HEK293T (cell line): ENCODE measurements around the gene PRXL2A.

Source experiments
- CTCF ChIA-PET: fragments of 350-600 bp; formaldehyde crosslinking; extraction: SDS; loops from one replicate; lab custom pipeline; 2021; ENCODE audit warnings: antibody characterized with exemption, inconsistent platforms; lab: Yijun Ruan, JAX
- POLR2A ChIA-PET: fragments of 350-600 bp; formaldehyde crosslinking; extraction: SDS; loops from one replicate; lab custom pipeline; 2020; ENCODE audit warnings: antibody characterized with exemption, inconsistent platforms; lab: Yijun Ruan, JAX
- DNase-seq: peaks from one replicate; pipeline ENCODE4 v3.0.0; 2012; ENCODE audit warnings: mixed read lengths; ENCODE audit errors: extremely low spot score
- ARNT ChIP-seq: fragments of 450-650 bp; IDR thresholded peaks from 2 replicates; pipeline ENCODE4 v1.6.1; 2017; ENCODE audit warnings: mild to moderate bottlenecking
- BHLHE40 ChIP-seq: fragments of 450-650 bp; IDR thresholded peaks from 2 replicates; pipeline ENCODE4 v1.6.1; 2016; ENCODE audit warnings: mild to moderate bottlenecking, moderate library complexity, borderline replicate concordance
- CTBP1 ChIP-seq: fragments of 450-650 bp; IDR thresholded peaks from 2 replicates; pipeline ENCODE4 v1.6.1; 2016; ENCODE audit warnings: borderline replicate concordance
- ELF4 ChIP-seq: fragments of 450-650 bp; IDR thresholded peaks from 2 replicates; pipeline ENCODE4 v1.6.1; 2017; ENCODE audit warnings: antibody characterized with exemption
- FOXA1 ChIP-seq: fragments of 450-650 bp; IDR thresholded peaks from 2 replicates; pipeline ENCODE4 v1.6.1; 2016; ENCODE audit warnings: mild to moderate bottlenecking
- FOXK2 ChIP-seq: fragments of 450-650 bp; IDR thresholded peaks from 2 replicates; pipeline ENCODE4 v1.6.1; 2016; ENCODE audit warnings: mild to moderate bottlenecking
- FOXM1 ChIP-seq: fragments of 450-650 bp; IDR thresholded peaks from 2 replicates; pipeline ENCODE4 v1.6.1; 2017; ENCODE audit warnings: mild to moderate bottlenecking, borderline replicate concordance
- HDGF ChIP-seq: fragments of 450-650 bp; IDR thresholded peaks from 2 replicates; pipeline ENCODE4 v1.6.1; 2017; ENCODE audit warnings: antibody characterized with exemption, borderline replicate concordance
- L3MBTL2 ChIP-seq: fragments of 450-650 bp; conservative IDR thresholded peaks from 2 replicates; pipeline ENCODE4 v1.6.1; 2016; ENCODE audit warnings: mild to moderate bottlenecking
- LEF1 ChIP-seq: fragments of 450-650 bp; IDR thresholded peaks from 2 replicates; pipeline ENCODE4 v1.6.1; 2017; ENCODE audit warnings: mild to moderate bottlenecking, borderline replicate concordance
- NFRKB ChIP-seq: fragments of 450-650 bp; IDR thresholded peaks from 2 replicates; pipeline ENCODE4 v1.6.1; 2016; ENCODE audit warnings: mild to moderate bottlenecking, moderate library complexity
- SP1 ChIP-seq: fragments of 450-650 bp; IDR thresholded peaks from 2 replicates; pipeline ENCODE4 v1.6.1; 2017
- TARDBP ChIP-seq: fragments of 450-650 bp; IDR thresholded peaks from 2 replicates; pipeline ENCODE4 v1.6.1; 2016
- ZNF384 ChIP-seq: fragments of 450-650 bp; IDR thresholded peaks from 2 replicates; pipeline ENCODE4 v1.6.1; 2016
- TF ChIP-seq, protein P1 (sequence below): fragments of 450-650 bp; IDR thresholded peaks from 2 replicates; pipeline ENCODE4 v1.6.1; 2016

The PRXL2A gene

DNA sequence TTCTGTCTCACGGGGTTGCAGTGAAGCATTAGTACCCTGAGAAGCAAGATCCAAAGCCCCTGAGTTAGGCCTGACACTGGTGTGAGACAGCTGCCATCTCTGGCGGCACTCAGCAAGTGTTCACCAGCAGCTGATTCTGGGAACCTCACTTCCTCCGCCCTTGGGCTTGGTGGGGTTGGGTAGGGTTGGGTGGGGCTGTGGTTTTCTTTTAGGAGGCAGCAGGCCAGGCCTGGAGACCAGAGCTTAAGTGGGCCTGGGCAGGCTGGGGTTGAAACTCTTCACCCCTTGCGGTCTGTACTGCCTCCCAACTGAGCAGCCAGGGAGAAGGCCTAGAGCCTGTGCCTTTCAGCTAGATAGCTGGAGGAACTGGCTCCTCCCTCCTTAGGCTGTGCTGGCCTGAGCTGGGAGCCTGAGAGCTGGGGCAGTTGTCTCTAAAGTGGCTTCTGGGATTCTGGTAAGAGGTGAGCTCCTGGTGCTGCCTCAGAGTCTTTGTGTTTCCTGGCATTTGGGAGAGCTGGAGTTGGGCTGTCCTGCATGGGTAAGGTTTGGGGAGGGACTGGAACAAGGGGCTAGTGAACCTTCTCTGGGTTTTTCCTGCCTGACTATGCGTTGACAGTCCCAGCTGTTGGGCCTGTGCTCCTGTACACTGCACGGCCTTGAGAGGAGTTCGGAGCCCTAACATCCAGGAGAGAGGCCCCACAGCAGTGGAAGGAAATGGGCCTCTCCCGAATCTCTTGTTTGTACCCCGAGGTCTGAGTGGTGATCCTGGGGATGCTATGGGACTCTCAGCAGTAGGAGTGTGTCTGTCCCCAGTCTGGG is 50.9 kb downstream of the PRXL2A start:
- ChIA-PET POLR2A (no interaction called here), CTCF (interaction anchor here (0.6 to 0.9 kb wide), 2 partner anchors 46 to 497 kb away, joined by 3 to 4 read pairs; no protein-coding TSS in a partner anchor)
- TF ChIP-seq L3MBTL2 (no peak), LEF1 (no peak), CTBP1 (no peak)
- DNase-seq = no peak

DNA sequence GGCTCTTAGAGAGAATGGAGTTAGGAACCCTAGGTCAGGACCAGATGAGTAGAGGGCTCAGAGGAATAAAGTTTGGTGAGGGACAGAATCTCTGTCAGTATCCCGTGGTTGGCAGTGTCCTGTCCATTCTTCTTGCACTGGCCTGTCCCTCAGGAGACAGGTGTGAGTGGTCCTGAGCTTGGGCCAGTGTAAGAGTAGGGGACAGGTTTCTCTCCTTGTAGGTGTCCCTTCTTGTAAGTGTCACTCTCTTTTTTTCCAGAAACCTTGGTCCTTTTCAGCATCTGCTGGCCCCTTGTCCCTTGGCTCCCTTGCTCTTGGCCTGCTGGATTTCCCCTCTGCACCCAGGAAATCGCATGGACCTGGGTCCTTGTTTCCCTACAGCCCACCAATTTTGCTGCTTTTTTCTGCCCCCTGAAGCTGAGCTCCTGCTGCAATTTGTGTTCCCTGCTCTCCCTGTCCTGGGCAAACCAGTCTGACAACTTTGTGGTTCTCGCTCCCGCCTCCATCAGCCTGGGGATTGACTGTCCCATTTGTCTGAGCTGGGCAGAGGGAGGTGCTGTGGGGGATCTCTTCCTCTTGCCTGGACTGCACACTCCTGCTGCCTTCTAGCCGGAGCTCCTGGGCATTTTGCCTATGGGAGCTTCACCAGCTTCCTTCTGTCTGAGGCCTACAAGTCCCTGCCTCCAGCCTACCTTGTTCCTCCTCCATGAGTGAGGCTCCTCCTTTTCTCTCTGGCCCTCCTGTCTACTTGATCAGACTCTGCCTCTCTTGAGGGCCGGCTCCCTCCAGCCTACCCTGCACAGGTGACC is 52.3 kb downstream of the PRXL2A start:
- ChIA-PET CTCF (no interaction called here), POLR2A (interaction anchor here (1.1 kb wide), 1 partner anchor 38 kb away, joined by 3 read pairs; no protein-coding TSS in a partner anchor)
- TF ChIP-seq LEF1 (no peak), TARDBP (no peak), FOXM1 (no peak), ELF4 (no peak), BHLHE40 (no peak), FOXA1 (no peak), ZNF384 (no peak), HDGF (no peak)
- TF ChIP-seq, protein P1, sequence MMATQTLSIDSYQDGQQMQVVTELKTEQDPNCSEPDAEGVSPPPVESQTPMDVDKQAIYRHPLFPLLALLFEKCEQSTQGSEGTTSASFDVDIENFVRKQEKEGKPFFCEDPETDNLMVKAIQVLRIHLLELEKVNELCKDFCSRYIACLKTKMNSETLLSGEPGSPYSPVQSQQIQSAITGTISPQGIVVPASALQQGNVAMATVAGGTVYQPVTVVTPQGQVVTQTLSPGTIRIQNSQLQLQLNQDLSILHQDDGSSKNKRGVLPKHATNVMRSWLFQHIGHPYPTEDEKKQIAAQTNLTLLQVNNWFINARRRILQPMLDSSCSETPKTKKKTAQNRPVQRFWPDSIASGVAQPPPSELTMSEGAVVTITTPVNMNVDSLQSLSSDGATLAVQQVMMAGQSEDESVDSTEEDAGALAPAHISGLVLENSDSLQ = no peak
- DNase-seq = no peak

DNA sequence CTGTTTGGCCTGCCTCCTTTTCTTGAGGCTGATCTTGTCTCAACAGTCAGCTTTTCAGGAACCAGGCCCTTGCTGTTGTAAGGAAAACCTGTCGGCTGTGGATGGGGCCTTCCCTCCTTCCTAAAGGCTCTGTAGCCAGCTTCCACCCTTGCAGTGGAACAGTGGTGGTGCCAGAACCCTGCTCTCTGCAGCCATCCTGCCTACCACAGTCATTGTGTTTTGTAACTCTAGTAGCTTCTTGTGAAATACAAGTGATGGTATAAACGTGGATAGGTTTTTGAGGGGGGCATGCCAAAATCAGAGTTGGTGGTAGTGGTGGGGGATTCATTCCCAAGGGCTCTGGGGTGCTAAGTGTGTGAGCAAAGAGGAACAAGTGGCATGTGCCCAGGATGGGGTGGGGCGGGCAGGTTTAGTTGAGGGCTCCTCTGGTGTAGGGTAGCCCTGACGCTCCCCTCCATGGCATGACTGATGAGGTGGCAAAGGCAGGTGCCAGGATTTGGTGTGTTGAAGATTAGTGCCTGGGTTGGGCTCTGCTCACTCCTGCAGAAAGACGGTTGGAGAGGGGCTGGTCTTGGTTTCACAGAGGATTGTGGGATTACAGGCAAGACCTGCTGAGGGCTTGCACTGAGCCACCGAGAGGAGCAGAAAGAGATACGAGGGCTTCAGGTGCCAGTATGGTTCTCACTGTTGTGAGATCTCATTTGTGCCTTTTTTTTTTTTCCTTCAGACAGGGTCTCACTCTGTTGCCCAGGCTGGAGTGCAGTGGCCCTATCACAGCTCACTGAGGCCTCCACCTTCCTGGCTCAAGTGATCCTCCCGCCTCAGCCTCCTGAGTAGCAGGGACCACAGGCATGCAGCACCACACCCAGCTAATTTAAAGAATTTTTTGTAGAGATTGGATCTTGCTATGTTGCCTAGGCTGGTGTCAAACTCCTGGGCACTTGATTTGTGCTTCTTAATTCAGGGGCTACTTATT is 53.1 kb downstream of the PRXL2A start:
- ChIA-PET POLR2A (interaction anchor here (1.1 to 1.3 kb wide), 2 partner anchors 37 to 53 kb away, joined by 3 to 5 read pairs; partner anchors contain the start of gene PRXL2A), CTCF (interaction anchor here (1.2 kb wide), 1 partner anchor 44 kb away, joined by 6 read pairs; no protein-coding TSS in a partner anchor)
- no peak for TF ChIP-seq TARDBP
- TF ChIP-seq ZNF384 = no peak
- no peak for TF ChIP-seq CTBP1
- TF ChIP-seq ELF4 = no peak
- TF ChIP-seq NFRKB = no peak
- no peak for TF ChIP-seq LEF1
- TF ChIP-seq BHLHE40 = no peak
- TF ChIP-seq, protein P1 = no peak
- no peak for TF ChIP-seq FOXK2
- TF ChIP-seq L3MBTL2 = no peak
- no peak for TF ChIP-seq FOXA1
- TF ChIP-seq SP1 = no peak
- TF ChIP-seq ARNT = no peak
- TF ChIP-seq FOXM1 = no peak
- no peak for TF ChIP-seq HDGF
- DNase-seq = no peak

DNA sequence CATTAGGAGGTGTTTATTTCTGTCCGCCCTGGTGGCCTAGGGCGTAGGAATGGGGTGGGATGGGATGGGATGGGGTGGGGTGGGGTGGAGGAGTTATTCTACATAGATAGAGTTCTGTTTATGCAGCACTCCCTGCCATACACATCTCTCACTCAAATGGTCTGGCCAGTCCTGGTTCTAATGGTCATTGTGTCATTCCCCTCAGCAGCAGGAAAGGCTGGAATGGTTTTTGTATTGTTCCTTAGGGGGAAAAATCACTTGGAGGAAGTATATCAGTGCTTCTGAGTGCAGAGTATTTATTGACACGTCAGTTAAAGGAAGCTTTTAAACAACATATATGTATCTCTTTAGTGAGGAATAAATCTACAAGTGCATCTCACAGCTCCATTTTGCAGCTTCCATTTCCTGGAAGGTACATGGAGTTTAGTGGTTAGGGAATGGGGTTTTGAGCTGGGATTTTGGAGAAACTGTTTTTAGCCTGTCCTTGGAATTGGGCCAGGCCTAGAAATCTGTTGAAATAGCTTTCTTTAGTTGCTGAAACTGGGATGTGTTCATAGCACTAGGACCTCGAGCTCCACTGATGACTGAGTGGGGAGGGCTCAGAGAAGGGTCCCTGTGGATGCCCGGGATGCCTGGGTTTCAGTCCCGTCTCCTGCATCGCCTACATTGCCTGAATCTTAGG is 54.1 kb downstream of the PRXL2A start:
- TF ChIP-seq SP1 (no peak), LEF1 (no peak), BHLHE40 (no peak), FOXA1 (no peak), TARDBP (no peak), FOXM1 (no peak), ZNF384 (no peak), HDGF (no peak), CTBP1 (no peak), ARNT (no peak)
- TF ChIP-seq, protein P1 = no peak
- DNase-seq = no peak
- ChIA-PET CTCF (interaction anchor here (1.2 kb wide), 1 partner anchor 43 kb away, joined by 6 read pairs; no protein-coding TSS in a partner anchor), POLR2A (interaction anchor here (1.3 kb wide), 1 partner anchor 54 kb away, joined by 5 read pairs; the partner anchor contains the start of gene PRXL2A)
